HG03159 (cell line): ENCODE data around the gene RSPO3.

Experiments
- ATAC-seq: cut with Tn5 transposase; IDR thresholded peaks from one replicate; pipeline ENCODE4 v1.9.1; 2021; ENCODE audit warnings: mild to moderate bottlenecking, moderate library complexity; ENCODE audit not compliant: unreplicated experiment

The RSPO3 gene

GRCh38 chr6:127110712-127111111 lies 7.8 kb upstream of the RSPO3 start:
- no peak for ATAC-seq

GRCh38 chr6:127111526-127111925 lies 6.9 kb upstream of the RSPO3 start:
- ATAC-seq: no peak

DNA sequence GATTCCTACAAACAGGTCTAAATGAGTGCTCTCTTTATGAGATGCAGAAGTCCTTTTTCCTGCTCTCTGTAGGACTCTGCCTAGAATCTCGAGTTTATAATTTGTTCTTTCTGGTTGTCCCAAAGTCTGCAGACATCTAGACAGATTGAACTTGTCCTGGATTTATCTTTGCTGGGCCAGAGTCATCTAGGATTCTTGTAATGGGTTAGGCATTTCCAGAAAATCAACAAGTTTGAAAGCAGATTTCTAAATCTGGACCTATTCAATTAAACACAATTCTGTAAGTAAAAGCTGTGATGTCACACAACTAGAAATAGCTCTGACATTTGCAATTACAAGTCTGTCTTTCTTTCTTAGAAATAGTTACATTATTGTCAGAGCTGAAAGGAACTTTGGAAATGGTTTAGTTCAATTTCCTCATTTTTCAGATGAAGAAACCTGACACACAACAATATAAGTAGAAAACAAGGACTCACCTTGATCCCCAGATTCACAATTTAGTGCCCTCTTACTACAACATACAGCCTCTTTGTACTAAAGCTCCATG lies 4.2 kb upstream of the RSPO3 start:
- no peak for ATAC-seq

DNA sequence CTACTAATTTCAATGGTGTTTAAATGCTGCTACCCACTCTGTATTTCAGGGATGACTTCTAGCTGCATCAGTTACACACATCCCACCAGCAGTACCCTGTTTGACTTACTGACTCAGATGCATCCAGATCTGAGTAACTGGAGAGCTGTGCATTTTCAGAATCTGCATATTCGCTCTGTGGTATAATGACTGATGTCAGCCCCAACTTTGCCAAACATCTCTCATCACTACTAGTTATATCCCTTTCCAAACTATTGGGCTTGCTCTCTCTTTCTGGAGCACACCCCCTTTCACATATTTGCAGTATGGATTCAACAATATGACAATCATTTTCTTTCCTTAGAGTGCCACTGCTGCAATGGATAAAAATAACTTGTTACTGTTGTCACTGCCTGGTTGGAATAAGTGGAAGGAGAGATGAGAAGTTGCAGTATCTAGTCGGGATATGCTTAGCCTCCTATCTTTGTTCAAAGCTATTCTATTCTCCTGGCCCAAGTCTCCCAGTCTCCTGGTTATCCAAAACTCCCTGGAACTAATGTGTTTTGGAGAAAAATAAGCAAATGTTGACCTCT lies 3.3 kb upstream of the RSPO3 start:
- ATAC-seq: no peak

- ATAC-seq: no peak
These were observed 2.7 kb upstream of the RSPO3 start for GRCh38 chr6:127115746-127116145.

- ATAC-seq: no peak
These were observed 533 bp upstream of the RSPO3 start for GRCh38 chr6:127117979-127118297.

GRCh38 chr6:127119102-127120022 lies 891 bp downstream of the RSPO3 start:
- ATAC-seq: peak; percentile 40

GRCh38 chr6:127120023-127120786 lies 1.7 kb downstream of the RSPO3 start:
- ATAC-seq: peak; percentile 1

DNA sequence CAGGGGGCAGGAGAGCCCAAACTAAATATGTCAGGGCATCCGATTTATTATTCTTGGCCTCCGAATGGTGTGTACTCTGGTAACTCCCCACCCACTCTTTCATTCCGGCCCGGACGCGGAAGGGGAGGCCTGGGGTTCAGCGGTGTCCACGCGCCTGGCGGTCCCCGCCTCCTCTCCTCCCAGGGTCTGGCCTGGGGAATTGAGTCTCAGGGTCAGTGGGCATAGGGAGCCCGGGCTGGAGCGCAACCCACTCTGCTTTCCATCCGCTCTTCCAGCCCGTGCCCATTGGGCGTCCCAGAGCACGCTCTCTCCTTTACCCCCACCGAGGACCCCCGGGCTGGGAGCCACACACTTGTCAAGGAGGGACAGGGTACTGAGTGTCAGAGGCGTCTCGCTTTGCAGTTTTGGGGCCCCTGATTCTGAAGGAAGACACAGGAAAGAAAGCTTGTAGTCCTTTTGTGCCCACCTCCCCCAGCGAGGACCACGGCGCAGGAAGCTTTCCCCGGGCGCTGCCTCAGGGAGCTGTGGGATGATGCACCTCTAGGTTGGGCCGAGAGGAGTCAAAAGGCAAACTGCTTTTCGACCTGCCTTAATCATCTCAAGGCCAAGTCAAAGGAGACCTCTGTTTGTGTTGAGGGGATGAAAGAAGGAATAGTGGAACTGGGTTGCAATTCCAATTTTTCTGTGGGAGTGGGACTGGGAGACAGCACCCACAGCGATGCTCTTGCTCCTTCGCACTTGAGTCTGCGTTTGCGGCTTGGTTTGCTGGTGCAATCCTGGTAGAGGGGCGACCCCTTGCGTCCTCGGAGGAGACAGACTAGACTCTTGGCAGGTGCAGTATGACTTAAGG lies 2.5 kb downstream of the RSPO3 start:
- ATAC-seq: peak; percentile 83

DNA sequence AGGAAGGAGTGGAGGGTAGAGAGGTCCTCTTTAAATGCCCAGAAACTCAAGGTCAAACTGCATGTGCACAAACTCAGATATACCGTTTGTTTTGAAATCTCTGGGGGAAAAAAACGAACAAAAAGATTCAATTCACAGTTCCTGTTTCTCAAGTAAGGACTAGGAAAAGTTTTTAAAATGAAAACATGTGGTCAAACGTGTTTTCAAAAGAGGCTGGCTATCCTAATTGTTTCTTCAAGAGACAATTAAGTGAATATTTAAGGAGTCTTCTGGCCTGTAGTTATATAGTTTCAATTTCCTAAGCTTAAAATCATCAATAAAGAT lies 3.1 kb downstream of the RSPO3 start:
- no peak for ATAC-seq

DNA sequence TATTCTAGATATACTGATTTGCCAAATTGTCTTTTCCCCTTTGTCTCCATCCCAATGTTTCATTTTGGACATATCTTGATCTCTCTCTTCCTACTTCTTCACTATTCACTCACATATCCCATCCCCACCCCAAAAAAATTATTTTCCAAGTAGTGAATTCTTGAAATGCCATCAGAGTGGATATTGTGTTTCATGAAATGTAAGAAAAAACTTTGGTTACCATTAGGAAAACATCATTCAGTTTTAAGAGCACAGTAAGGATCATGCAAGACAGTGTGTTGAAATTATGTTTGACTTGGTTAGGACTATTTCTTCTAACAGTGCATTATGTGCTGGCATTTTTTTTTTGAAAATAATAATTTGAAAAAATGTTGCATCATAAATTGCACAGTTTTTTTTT lies 5.7 kb downstream of the RSPO3 start:
- ATAC-seq: no peak

DNA sequence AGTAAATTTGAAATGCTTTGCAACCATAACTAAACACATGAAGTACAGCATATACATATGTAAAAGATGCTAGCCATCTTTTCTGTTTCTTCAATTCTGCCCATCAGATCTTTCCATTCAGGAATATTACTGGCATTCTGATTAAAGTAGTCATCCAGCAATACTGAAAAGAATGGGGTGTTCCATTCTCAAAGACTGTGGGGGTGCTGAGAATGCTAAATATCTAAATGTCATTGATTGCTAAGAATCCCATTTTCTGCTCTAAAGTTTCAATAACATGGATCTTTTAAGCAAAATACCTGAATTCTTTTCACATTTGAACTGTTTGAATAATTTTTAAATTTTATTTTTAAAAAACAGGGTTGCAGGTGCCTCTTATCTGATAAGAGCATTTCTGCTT lies 6.2 kb downstream of the RSPO3 start:
- no peak for ATAC-seq

DNA sequence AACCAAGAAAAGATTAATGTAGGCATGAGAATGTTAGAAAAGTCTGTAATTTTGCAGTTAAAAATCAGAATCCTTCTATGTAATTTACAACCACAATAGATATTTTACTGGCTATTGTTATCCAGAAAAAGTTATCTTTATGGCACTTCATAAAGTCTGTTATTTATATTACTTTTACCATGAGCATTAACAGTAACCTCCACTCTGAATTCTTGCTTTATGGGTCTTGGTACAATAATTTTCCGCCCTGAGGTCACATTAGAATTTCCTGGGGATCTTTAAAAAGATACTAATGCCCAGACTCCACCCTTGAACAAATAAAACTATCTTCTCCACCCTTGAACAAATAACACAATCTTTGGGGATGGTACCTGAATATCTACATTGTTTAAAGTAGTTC lies 9.6 kb downstream of the RSPO3 start:
- ATAC-seq: no peak

- ATAC-seq: no peak
These were observed 10.8 kb downstream of the RSPO3 start for GRCh38 chr6:127129251-127129650.

GRCh38 chr6:127131275-127131674 lies 12.8 kb downstream of the RSPO3 start:
- ATAC-seq: no peak

- no peak for ATAC-seq
These were observed 13.4 kb downstream of the RSPO3 start for GRCh38 chr6:127131772-127132376.

- ATAC-seq: no peak
These were observed 15.7 kb downstream of the RSPO3 start for GRCh38 chr6:127134136-127134535.

DNA sequence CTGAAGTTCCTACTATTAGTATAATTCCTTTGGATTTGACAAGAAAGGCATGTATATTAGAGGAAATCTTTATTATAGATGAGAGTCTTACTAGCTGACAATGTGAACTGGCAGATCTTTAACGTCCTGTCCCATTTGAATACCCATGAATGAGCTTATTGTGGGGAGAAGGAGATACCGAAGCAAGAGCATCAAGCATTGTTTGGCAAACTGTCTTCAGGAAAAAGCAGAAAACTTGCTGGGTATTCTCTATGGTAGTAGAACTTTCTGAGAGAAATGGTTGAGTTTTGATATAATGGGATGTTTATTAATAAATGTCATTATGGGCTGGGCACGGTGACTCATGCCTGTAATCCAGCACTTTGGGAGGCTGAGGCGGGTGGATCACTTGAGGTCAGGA lies 18.3 kb downstream of the RSPO3 start:
- ATAC-seq: no peak

DNA sequence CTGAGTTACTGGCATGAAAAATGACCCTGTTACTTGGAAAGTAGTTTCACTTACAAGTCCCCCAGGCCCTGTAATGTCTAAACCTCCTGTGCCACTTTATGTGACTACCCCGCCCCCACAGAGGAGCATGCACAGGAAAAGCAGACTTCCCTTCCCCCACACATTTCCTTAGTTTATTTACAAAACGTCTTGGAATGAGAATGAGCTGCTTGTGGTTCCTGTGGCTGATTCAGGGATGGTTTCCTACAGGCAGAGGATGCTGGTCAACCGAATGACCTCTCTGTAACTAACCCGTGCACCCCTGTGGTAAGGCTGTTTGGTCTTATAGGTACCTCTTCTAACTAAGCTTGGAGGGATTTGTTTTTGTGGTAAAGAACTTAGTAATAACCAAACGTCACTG lies 28.5 kb downstream of the RSPO3 start:
- ATAC-seq: no peak

DNA sequence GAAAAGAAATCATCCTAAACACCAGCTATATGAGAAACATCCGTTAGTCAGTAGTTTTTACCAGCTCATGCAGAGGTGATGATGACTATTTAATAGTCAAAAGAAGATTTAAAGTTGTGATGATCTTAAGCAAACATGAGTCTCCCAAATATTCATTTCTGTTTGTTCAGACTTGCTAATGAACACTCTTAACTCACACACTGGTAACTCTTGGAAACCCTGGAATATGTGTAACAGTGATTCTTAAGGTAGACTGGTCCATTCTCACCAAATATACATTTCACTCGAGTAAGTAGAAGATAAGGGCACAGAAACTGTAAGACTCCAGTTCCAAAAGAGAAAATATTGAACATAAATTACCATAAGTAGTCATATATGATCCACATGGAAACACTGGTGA lies 29.1 kb downstream of the RSPO3 start:
- no peak for ATAC-seq
